ENCODE measurements around the gene PER2.
A peak's percentile ranks its signal among the peaks of the same experiment; 100 is the strongest.

PER2 gene

DNA sequence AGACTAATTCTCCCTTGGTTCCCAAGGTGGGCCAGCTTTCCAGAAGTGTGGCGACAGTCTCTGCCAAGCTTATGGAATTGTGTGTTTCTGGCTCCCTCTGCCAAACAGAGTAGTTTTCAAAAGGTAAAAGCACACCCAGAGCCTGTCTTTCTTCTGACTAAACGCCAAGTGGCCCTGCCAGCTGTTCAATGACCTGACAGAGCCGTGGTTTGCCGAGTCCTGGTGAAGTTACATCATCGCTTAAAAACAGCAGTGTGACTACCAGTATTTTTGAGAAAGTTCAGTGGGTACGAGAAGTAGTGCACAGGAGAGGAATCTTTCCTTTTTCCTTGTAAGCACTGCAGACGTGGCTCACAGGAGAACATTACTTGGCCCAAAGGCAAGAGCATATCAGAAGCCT, 1.9 kb downstream of the PER2 start:
- TF ChIP-seq, protein P1, sequence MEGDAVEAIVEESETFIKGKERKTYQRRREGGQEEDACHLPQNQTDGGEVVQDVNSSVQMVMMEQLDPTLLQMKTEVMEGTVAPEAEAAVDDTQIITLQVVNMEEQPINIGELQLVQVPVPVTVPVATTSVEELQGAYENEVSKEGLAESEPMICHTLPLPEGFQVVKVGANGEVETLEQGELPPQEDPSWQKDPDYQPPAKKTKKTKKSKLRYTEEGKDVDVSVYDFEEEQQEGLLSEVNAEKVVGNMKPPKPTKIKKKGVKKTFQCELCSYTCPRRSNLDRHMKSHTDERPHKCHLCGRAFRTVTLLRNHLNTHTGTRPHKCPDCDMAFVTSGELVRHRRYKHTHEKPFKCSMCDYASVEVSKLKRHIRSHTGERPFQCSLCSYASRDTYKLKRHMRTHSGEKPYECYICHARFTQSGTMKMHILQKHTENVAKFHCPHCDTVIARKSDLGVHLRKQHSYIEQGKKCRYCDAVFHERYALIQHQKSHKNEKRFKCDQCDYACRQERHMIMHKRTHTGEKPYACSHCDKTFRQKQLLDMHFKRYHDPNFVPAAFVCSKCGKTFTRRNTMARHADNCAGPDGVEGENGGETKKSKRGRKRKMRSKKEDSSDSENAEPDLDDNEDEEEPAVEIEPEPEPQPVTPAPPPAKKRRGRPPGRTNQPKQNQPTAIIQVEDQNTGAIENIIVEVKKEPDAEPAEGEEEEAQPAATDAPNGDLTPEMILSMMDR (IDR thresholded peaks at IDR 0.05; ENCODE audit: control insufficient read depth, extremely low read depth, insufficient read depth): no peak
- H3K4me3 ChIP-seq (ENCODE audit: low read depth, low read length): peak overlapping the region; percentile 70
- peak; percentile 86 for DNase-seq (ENCODE audit: low read depth)

DNA sequence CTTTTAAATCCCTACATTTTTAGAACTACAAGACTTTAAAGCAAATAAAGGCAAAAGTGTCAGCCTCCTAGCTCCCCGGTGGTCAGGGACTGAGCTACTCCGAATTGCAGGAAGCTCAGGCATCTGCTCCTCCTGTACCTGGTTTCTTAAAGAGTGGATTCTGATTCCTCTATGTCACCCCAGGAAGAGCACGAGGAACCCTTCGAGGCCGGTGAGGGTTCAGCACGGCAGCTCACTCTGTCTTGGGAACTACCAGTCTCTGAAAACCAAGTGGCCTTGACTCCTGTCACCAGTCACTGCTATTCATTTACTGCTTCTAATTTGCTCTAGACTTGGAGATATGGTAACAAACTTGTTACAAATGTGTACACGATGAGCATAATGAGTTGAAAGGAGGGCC, 2.3 kb downstream of the PER2 start:
- TF ChIP-seq, protein P1 (IDR thresholded peaks at IDR 0.05; ENCODE audit: control insufficient read depth, extremely low read depth, insufficient read depth): no peak
- peak overlapping the region; percentile 70; the same call in 1 of the 2 replicates for H3K4me3 ChIP-seq (ENCODE audit: low read depth, low read length)
- no peak for DNase-seq (ENCODE audit: low read depth)

- H3K4me3 ChIP-seq (ENCODE audit: low read depth, low read length): peak overlapping the region; percentile 25
- TF ChIP-seq, protein P1 (IDR thresholded peaks at IDR 0.05; ENCODE audit: control insufficient read depth, extremely low read depth, insufficient read depth): no peak
- peak; percentile 96 for DNase-seq (ENCODE audit: low read depth)
These were observed 2.7 kb downstream of the PER2 start for GRCh38 chr2:238285653-238286082.

- DNase-seq (ENCODE audit: low read depth): no peak
- peak overlapping the region; percentile 25 for H3K4me3 ChIP-seq (ENCODE audit: low read depth, low read length)
- TF ChIP-seq, protein P1 (IDR thresholded peaks at IDR 0.05; ENCODE audit: control insufficient read depth, extremely low read depth, insufficient read depth): no peak
These were observed 3.5 kb downstream of the PER2 start for GRCh38 chr2:238284802-238285515.

DNA sequence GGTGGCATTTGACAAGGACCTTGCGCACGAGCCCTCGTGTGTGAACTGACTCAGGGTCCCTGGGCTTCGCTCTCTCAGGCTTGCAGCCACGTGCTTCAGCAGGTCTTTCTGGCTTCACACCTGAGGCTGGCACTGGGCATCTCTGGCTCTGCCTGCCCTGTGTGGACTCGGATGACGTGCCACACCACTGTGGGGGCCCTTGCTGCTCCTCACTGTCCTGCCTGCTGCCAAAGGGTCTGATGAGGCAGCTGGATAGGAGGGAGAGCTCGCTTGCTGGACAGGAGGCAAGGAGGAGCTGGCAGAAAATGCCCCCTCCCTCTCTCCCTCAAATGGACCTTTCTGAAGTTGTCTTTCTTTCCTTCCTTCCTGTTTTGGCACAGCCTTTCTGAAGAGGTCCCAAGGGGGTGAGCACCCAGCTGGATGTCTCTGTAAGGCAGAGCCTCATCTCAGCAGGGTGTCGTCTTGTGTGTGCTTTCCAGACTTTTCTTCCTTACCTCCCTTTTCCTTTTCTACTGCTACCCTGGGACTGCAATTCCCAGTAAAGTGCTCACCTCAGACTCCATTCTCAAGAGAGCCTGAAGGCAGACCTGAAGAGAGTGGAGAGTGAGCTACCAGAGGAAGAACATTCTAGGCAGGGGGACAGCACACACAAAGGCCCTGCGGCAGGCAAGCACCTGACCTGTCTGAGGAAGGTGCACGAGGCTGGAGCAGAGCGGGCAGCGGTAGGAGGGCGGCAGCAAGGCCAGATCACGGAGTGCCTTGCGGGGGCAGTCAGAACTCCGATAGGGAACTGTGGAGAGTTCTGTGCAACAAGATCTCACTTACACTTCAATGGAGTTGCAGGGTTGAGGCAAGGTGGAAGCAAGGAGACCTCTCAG, 5.3 kb downstream of the PER2 start:
- TF ChIP-seq, protein P1 (IDR thresholded peaks at IDR 0.05; ENCODE audit: control insufficient read depth, extremely low read depth, insufficient read depth): no peak
- no peak overlapping the region for H3K4me3 ChIP-seq (ENCODE audit: low read depth, low read length)
- no peak for DNase-seq (ENCODE audit: low read depth)

DNA sequence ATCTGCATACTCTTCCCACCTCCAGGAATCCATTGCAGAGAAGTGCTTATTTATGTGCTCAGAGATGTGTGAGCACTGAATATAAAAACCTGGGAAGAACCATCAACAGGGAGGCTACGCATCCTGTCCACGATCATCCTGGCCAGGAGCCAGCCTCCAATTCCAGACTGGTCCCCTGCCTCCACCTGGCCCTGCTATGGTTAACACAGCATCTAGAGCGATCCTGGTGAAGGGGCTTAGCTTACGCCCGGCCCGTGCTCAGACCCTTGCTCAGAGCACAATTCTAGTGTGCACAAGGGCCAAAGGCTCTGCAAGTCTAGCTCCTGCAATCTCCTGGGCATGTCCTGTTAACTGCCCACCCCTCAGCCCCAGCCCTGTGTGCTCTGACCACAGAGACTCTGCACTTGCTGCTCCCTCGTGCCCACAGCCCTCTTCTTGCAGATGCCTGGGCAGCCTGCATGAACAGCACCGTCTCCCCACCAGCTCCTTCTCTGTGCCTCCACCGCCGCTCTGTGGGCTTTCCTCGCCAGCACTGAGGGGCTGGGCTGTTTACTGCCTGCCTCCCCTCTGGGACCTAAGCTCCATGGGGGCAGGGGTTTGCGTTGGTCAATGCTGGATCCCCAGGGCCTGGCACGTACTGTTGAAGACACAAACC, 6.5 kb downstream of the PER2 start:
- TF ChIP-seq, protein P1 (IDR thresholded peaks at IDR 0.05; ENCODE audit: control insufficient read depth, extremely low read depth, insufficient read depth): no peak
- no peak overlapping the region for H3K4me3 ChIP-seq (ENCODE audit: low read depth, low read length)
- no peak for DNase-seq (ENCODE audit: low read depth)

All from LNCaP clone FGC (cell line).